Fibroblast of lung (primary cell): ENCODE measurements around the gene MYO5B.

Experiments used
- CTCF ChIP-seq, 2 donors: IDR thresholded peaks in 1 of 2; conservative IDR thresholded peaks in 1 of 2; 1 replicate in 1 of 2; 2 replicates in 1 of 2; pipeline ENCODE4 v1.5.1; 2011 to 2012; ENCODE audit warnings: low read length in 2 of 2, control low read depth in 1 of 2, inconsistent platforms in 1 of 2, low read depth in 1 of 2, mild to moderate bottlenecking in 1 of 2
- EZH2 ChIP-seq: IDR thresholded peaks from 2 replicates; pipeline ENCODE4 v1.5.1; 2012; ENCODE audit warnings: low read length, control low read depth, mild to moderate bottlenecking; ENCODE audit errors: missing control alignments

- no peak for TF ChIP-seq CTCF (conservative IDR thresholded peaks at IDR 0.05 in 1 of 2, IDR thresholded peaks at IDR 0.05 in 1 of 2; ENCODE audit: low read depth in 1 of 2, low read length in 2 of 2)
- TF ChIP-seq EZH2: no peak
These were observed 340.3 kb downstream of the MYO5B start for GRCh38 chr18:49854681-49855080.
